Chondrocyte (in vitro differentiated cells): ENCODE results near the gene AFF3. TPM values are rescaled to one million over a fixed set of nuclear protein-coding genes. Genes with fewer than 3 reads are reported as not detected.

Experiments used
- DNase-seq: peaks from one replicate; pipeline ENCODE4 v3.0.0; 2021; ENCODE audit warnings: mixed read lengths, low spot score
- H3K27ac Mint-ChIP-seq: one replicate; pipeline ENCODE4 v1.8.0; 2021; ENCODE audit warnings: mild to moderate bottlenecking, moderate library complexity, mixed read lengths; ENCODE audit not compliant: unreplicated experiment
- H3K27me3 Mint-ChIP-seq: 2 replicates; pipeline ENCODE4 v1.8.0; 2021; ENCODE audit warnings: low read depth, mixed read lengths
- H3K36me3 Mint-ChIP-seq: 2 replicates; pipeline ENCODE4 v1.8.0; 2021; ENCODE audit warnings: low read depth, mixed read lengths
- H3K4me1 Mint-ChIP-seq: 2 replicates; pipeline ENCODE4 v1.8.0; 2021; ENCODE audit warnings: low read depth, mild to moderate bottlenecking, mixed read lengths
- H3K4me3 Mint-ChIP-seq: one replicate; pipeline ENCODE4 v1.8.0; 2021; ENCODE audit warnings: mild to moderate bottlenecking, moderate library complexity, mixed read lengths; ENCODE audit not compliant: unreplicated experiment
- H3K9me3 Mint-ChIP-seq: 2 replicates; pipeline ENCODE4 v1.8.0; 2021; ENCODE audit warnings: low read depth, mixed read lengths
- total RNA-seq: library from RNA; stranded (reverse); gene quantifications from 3 replicates; pipeline ENCODE4 v1.2.1, GENCODE V29; 2021
- TF ChIP-seq, protein P1 (sequence below): fragments of 200-600 bp; sonication (generic); IDR thresholded peaks from 2 replicates; pipeline ENCODE4 v1.5.0; 2021; ENCODE audit warnings: antibody characterized with exemption, mild to moderate bottlenecking, moderate library complexity

Gene AFF3
- total RNA-seq, 1 donor from 2014 or later = 127 TPM

DNA sequence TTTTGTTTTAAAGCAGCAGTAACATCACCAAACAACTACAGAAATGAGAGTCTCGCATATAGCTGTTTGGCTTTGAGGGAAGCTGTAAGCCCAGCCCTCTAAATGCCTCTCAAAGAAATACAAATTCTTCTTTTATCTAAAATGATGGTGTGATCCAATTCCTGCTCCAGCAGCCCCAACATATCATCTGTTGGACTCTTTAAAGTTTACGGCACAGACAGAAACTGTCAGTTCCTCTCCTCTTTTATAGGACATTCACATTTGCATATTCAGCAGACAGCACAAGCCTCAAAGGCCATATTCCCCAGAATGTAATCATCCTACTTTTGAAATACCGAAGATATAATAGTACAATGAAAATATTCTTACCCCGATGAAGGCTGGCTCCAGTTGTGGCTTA lies 435.7 kb downstream of the AFF3 start:
- no peak for DNase-seq
- Mint-ChIP-seq H3K27me3 (no peaks in the 10 kb centered on the region), H3K4me3 (peak overlapping the region; percentile 24), H3K9me3 (peaks cover 6% of the 10 kb centered on the region), H3K36me3 (peaks cover 8% of the 10 kb centered on the region), H3K4me1 (peaks cover 88% of the 10 kb centered on the region), H3K27ac (peak overlapping the region; percentile 89)
- TF ChIP-seq, protein P1, sequence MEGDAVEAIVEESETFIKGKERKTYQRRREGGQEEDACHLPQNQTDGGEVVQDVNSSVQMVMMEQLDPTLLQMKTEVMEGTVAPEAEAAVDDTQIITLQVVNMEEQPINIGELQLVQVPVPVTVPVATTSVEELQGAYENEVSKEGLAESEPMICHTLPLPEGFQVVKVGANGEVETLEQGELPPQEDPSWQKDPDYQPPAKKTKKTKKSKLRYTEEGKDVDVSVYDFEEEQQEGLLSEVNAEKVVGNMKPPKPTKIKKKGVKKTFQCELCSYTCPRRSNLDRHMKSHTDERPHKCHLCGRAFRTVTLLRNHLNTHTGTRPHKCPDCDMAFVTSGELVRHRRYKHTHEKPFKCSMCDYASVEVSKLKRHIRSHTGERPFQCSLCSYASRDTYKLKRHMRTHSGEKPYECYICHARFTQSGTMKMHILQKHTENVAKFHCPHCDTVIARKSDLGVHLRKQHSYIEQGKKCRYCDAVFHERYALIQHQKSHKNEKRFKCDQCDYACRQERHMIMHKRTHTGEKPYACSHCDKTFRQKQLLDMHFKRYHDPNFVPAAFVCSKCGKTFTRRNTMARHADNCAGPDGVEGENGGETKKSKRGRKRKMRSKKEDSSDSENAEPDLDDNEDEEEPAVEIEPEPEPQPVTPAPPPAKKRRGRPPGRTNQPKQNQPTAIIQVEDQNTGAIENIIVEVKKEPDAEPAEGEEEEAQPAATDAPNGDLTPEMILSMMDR = no peak

DNA sequence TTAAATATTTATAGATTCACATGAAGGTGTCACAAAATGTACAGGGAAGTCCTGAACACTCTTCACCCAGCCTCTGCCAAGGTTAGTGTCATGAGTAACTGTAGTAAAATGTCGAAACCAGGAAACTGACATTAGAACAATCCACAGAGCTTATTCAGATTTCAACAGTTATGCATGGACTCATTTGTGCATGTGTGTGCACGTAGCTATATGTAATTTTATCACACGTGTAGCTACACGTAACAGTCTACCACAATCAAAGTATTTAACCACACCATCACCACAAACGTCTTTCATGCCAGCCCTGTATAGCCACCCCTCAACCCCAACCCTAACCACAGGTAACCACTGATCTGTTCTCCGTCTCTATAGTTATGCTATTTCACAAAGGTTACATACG lies 440.9 kb downstream of the AFF3 start:
- Mint-ChIP-seq H3K36me3 (peaks cover 14% of the 10 kb centered on the region), H3K9me3 (peaks cover 6% of the 10 kb centered on the region), H3K4me3 (no peak overlapping the region), H3K4me1 (peaks cover 82% of the 10 kb centered on the region), H3K27me3 (no peaks in the 10 kb centered on the region), H3K27ac (peak overlapping the region; percentile 62)
- TF ChIP-seq, protein P1 = no peak
- DNase-seq = no peak

DNA sequence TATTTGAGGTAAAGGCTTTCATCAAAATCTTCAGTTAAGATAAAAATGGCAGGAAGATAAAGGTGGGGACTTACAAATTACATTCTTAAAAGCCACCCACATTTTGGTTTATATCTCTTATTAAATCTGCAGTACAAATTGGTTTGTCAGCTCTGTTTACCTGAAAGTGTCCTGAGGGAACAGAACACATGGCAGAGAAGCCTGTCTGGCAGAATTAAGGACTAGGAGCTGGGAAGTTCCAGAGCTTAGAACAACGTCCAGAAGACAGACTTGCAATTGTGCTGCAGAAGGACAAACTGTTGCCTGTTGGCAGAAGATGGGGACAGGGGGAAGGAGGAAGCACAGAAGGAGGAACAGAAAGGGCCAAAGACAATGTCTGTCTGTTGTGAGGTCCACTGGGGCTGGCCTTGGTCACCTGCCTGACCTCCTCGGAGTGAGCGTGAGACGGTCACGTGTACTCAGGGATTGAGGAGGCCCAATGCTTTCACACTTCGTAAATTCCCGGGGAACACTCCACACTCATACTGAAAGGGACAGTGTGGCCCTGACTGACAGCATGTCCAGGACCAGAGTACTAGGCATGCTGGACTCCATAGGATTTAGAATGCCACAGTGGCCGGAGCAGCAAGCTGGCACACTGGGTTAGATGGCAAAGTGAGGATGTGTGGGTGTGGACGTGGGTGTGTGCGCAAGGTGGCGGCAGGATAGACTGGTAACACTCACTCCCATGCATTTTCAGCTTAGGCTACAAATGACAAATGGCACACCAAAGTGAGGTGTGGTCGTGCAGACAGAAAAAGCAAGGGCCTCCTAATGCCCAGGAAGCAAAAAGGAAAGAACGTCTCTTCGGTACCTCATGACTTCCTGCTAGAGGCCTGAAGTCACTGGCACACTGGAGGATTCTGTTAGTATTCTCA lies 441.6 kb downstream of the AFF3 start:
- Mint-ChIP-seq H3K4me1 (peaks cover 82% of the 10 kb centered on the region), H3K36me3 (peaks cover 14% of the 10 kb centered on the region), H3K9me3 (peaks cover 6% of the 10 kb centered on the region), H3K27ac (peak overlapping the region; percentile 41), H3K4me3 (no peak overlapping the region), H3K27me3 (no peaks in the 10 kb centered on the region)
- no peak for DNase-seq
- TF ChIP-seq, protein P1 = no peak

- DNase-seq = no peak
- peaks cover 13% of the 10 kb centered on the region for H3K36me3 Mint-ChIP-seq
- peak overlapping the region; percentile 87 for H3K27ac Mint-ChIP-seq
- peaks cover 79% of the 10 kb centered on the region for H3K4me1 Mint-ChIP-seq
- no peaks in the 10 kb centered on the region for H3K27me3 Mint-ChIP-seq
- H3K4me3 Mint-ChIP-seq = no peak overlapping the region
- H3K9me3 Mint-ChIP-seq = no peaks in the 10 kb centered on the region
- TF ChIP-seq, protein P1 = no peak
Observed at GRCh38 chr2:99698896-99699295, 443.5 kb downstream of the AFF3 start.

- H3K4me3 Mint-ChIP-seq = no peak overlapping the region
- TF ChIP-seq, protein P1 = no peak
- H3K4me1 Mint-ChIP-seq = peaks cover 70% of the 10 kb centered on the region
- H3K27me3 Mint-ChIP-seq = no peaks in the 10 kb centered on the region
- DNase-seq = no peak
- H3K9me3 Mint-ChIP-seq = no peaks in the 10 kb centered on the region
- peaks cover 10% of the 10 kb centered on the region for H3K36me3 Mint-ChIP-seq
- peak overlapping the region; percentile 8 for H3K27ac Mint-ChIP-seq
Observed at GRCh38 chr2:99697811-99698568, 444.4 kb downstream of the AFF3 start.
